Sciatic nerve (tissue), 2 donors: ENCODE data around the gene ZC3H14. TPM values are rescaled to one million over a fixed set of nuclear protein-coding genes. Genes with fewer than 3 reads are reported as not detected.
A peak's percentile ranks its signal among the peaks of the same experiment; 100 is the strongest.
"Not testable (repeated sequence)": the region's sequence is repeated elsewhere in the genome, so short reads cannot be mapped to it uniquely, and the experiment has no call there.

Experiments
- ATAC-seq: fragments of 200-7000 bp; cut with Tn5 transposase; one replicate; pipeline ENCODE4 v1.9.1; 2020; ENCODE audit warnings: mild to moderate bottlenecking, moderate library complexity
- DNase-seq: peaks from one replicate; pipeline ENCODE4 v3.0.0-alpha.2; 2020; ENCODE audit warnings: low spot score
- intact Hi-C: fragments of 100-400 bp; cut with DNase I; formaldehyde crosslinking; loops from one replicate; pipeline ENCODE4 v1.14.2; 2022
- total RNA-seq: library from RNA; stranded (reverse); fragmentation: NEBNext Ultra II Directional; extraction: Animal tissue kit (Norgen Biotek cat#: 25700); gene quantifications from one replicate; pipeline ENCODE4 v1.2.1, GENCODE V29; 2021
- donor health status: DM: no; HTN: no; CAD: no.
- donor health status: DM: no; HTN: no; CAD: no.

ZC3H14 gene
- total RNA-seq, result 65.6 TPM

GRCh38 chr14:88562831-88563686 is at the start of gene ZC3H14:
TSS of gene ZC3H14 (plus strand) at chr14:88563037. CDS start at chr14:88563134, 97 bp downstream.
- intact Hi-C loops, result no loop called here
- peak; percentile 98 for ATAC-seq
- DNase-seq, result peak; percentile 89

GRCh38 chr14:88515499-88516221 is 47.2 kb upstream of the ZC3H14 start:
- intact Hi-C loops, result no loop called here
- DNase-seq (no peak), ATAC-seq (no peak)

- no peak for DNase-seq
- ATAC-seq, result no peak
- intact Hi-C loops, result no loop called here
Measured at GRCh38 chr14:88516861-88517357, 45.9 kb upstream of the ZC3H14 start.

GRCh38 chr14:88518592-88519512 is 44.0 kb upstream of the ZC3H14 start:
- no peak for ATAC-seq
- intact Hi-C loops, result no loop called here
- no peak for DNase-seq

GRCh38 chr14:88519907-88520306 is 42.9 kb upstream of the ZC3H14 start:
- DNase-seq, result no peak
- no peak for ATAC-seq
- intact Hi-C loops, result no loop called here

GRCh38 chr14:88521818-88522217 is 41.0 kb upstream of the ZC3H14 start:
- intact Hi-C loops, result no loop called here
- no peak for ATAC-seq
- no peak for DNase-seq

GRCh38 chr14:88522393-88522792 is 40.4 kb upstream of the ZC3H14 start:
- no peak for DNase-seq
- intact Hi-C loops, result no loop called here
- ATAC-seq, result no peak

- DNase-seq, intact Hi-C loops, ATAC-seq: not testable (repeated sequence)
Measured at GRCh38 chr14:88529889-88530288, 32.9 kb upstream of the ZC3H14 start.

GRCh38 chr14:88533064-88533602 is 29.7 kb upstream of the ZC3H14 start:
- intact Hi-C loops, result no loop called here
- no peak for ATAC-seq
- DNase-seq, result no peak

GRCh38 chr14:88535149-88535548 is 27.7 kb upstream of the ZC3H14 start:
- intact Hi-C loops, result no loop called here
- ATAC-seq (no peak), DNase-seq (no peak)

GRCh38 chr14:88535813-88536212 is 27.0 kb upstream of the ZC3H14 start:
- intact Hi-C loops, result no loop called here
- ATAC-seq, result no peak
- DNase-seq, result no peak

- ATAC-seq (no peak), DNase-seq (no peak)
- intact Hi-C loops, result loop anchor here (10.0 kb wide), 1 partner anchor 47 kb away; no protein-coding TSS in a partner anchor
Measured at GRCh38 chr14:88541324-88541723, 21.5 kb upstream of the ZC3H14 start.

GRCh38 chr14:88542857-88543795 is 19.7 kb upstream of the ZC3H14 start:
- intact Hi-C loops, result loop anchor here (10.0 kb wide), 1 partner anchor 48 kb away; no protein-coding TSS in a partner anchor
- DNase-seq (no peak), ATAC-seq (no peak)

GRCh38 chr14:88545256-88545655 is 17.6 kb upstream of the ZC3H14 start:
- intact Hi-C loops, result loop anchor here (10.0 kb wide), 1 partner anchor 50 kb away; no protein-coding TSS in a partner anchor
- DNase-seq (no peak), ATAC-seq (no peak)

GRCh38 chr14:88546621-88547385 is 16.0 kb upstream of the ZC3H14 start:
- no peak for ATAC-seq
- intact Hi-C loops, result loop anchor here (10.0 kb wide), 1 partner anchor 52 kb away; no protein-coding TSS in a partner anchor
- DNase-seq, result no peak

GRCh38 chr14:88547386-88547780 is 15.5 kb upstream of the ZC3H14 start:
- intact Hi-C loops, result loop anchor here (10.0 kb wide), 1 partner anchor 53 kb away; no protein-coding TSS in a partner anchor
- ATAC-seq (no peak), DNase-seq (no peak)

GRCh38 chr14:88550078-88550477 is 12.8 kb upstream of the ZC3H14 start:
- no peak for ATAC-seq
- no peak for DNase-seq
- intact Hi-C loops, result no loop called here
